Upper lobe of left lung (tissue), 6 donors: ENCODE results near the gene SHC2. TPM values are rescaled to one million over a fixed set of nuclear protein-coding genes. Genes with fewer than 3 reads are reported as not detected.
A peak's percentile ranks its signal among the peaks of the same experiment; 100 is the strongest.
"Not testable (repeated sequence)": the region's sequence is repeated elsewhere in the genome, so short reads cannot be mapped to it uniquely, and the experiment has no call there.

Experiments used
- ATAC-seq, 2 donors: fragments of 200-7000 bp; cut with Tn5 transposase; one replicate each; pipeline ENCODE4 v1.9.1; 2022; ENCODE audit warnings: mild to moderate bottlenecking in 2 of 2, moderate library complexity in 2 of 2; ENCODE audit not compliant: low FRiP score in 2 of 2
- DNase-seq, 2 donors: peaks; one replicate each; pipeline ENCODE4 v3.0.0-alpha.2; 2019 to 2020
- H3K27ac ChIP-seq, 4 donors: fragments of 200-600 bp; sonication (generic); one replicate each; pipeline ENCODE4 v1.5.1; 2016 to 2019
- H3K27me3 ChIP-seq, 4 donors: fragments of 200-600 bp; sonication (generic); one replicate each; pipeline ENCODE4 v1.5.1; 2017 to 2019
- H3K36me3 ChIP-seq, 4 donors: fragments of 200-600 bp; sonication (generic); one replicate each; pipeline ENCODE4 v1.5.1; 2016 to 2019
- H3K4me1 ChIP-seq, 4 donors: fragments of 200-600 bp; sonication (generic); one replicate each; pipeline ENCODE4 v1.5.1; 2018 to 2019
- H3K4me3 ChIP-seq, 4 donors: fragments of 200-600 bp; sonication (generic); one replicate each; pipeline ENCODE4 v1.5.1; 2017 to 2019; ENCODE audit warnings: mild to moderate bottlenecking in 2 of 4, moderate library complexity in 1 of 4
- H3K9me3 ChIP-seq, 4 donors: fragments of 200-600 bp; sonication (generic); one replicate each; pipeline ENCODE4 v1.5.1; 2018 to 2019
- CTCF ChIP-seq, 6 experiments: fragments of 450-650 bp in 4 of 6; fragments of 200-600 bp in 2 of 6; sonication (generic) in 2 of 6; IDR thresholded peaks; one replicate each; pipeline ENCODE4 v1.5.1; 2016 to 2019; ENCODE audit warnings: antibody characterized with exemption in 6 of 6
- EP300 ChIP-seq, 4 donors: sonication (generic); formaldehyde crosslinking; IDR thresholded peaks; one replicate each; pipeline ENCODE4 v1.5.1; 2017; ENCODE audit warnings: antibody characterized with exemption in 4 of 4, control low read depth in 2 of 4
- POLR2A ChIP-seq, 4 donors: fragments of 450-650 bp; IDR thresholded peaks; one replicate each; pipeline ENCODE4 v1.5.1; 2016 to 2017; ENCODE audit warnings: antibody characterized with exemption in 4 of 4, mild to moderate bottlenecking in 2 of 4
- POLR2AphosphoS5 ChIP-seq, 2 donors: sonication (generic); formaldehyde crosslinking; IDR thresholded peaks; one replicate each; pipeline ENCODE4 v1.5.1; 2017; ENCODE audit warnings: antibody characterized with exemption in 2 of 2
- WGBS, 2 donors: methylation state at CpG; one replicate each; pipeline ENCODE4 v1.1.5; 2017 to 2018; 5-methylcytosine and 5-hydroxymethylcytosine counted together
- total RNA-seq, 6 donors: library from RNA; depleted of rRNA in 4 of 6; stranded (reverse); fragments of >200 nt in 4 of 6; gene quantifications; one replicate each; pipeline versions ENCODE4 v1.1.0 to v1.2.1, GENCODE V29; 2016 to 2021
- donor health status: DM: no; HTN: no; CAD: no; lungs with moderate emphysema.
- donor health status: DM: no; HTN: yes; CAD: no; lungs with severe emphysema.

SHC2 gene
- total RNA-seq, 6 donors from 2014 or later, result 10.5 to 104 (median 22.5) TPM

GRCh38 chr19:387777-388176 lies 73.1 kb downstream of the SHC2 start:
- 85 to 92% methylated on average over 16 to 17 of the region's 21 CpGs for WGBS, 2 donors
- H3K4me3 ChIP-seq, result no peak overlapping the region
- peaks cover 0 to 2% (median 0%) of the 10 kb centered on the region in 4 donors for H3K27me3 ChIP-seq
- no peaks in the 10 kb centered on the region for H3K36me3 ChIP-seq
- H3K9me3 ChIP-seq, result no peaks in the 10 kb centered on the region
- DNase-seq (peak in 1 of 2 donors; percentile 18), ATAC-seq (no peak)
- no peaks in the 10 kb centered on the region for H3K4me1 ChIP-seq
- no peak overlapping the region for H3K27ac ChIP-seq
- TF ChIP-seq EP300 (IDR thresholded peaks at IDR 0.05) (no peak), POLR2A (IDR thresholded peaks at IDR 0.05) (no peak), CTCF (IDR thresholded peaks at IDR 0.05) (no peak), POLR2AphosphoS5 (IDR thresholded peaks at IDR 0.05) (no peak)

DNA sequence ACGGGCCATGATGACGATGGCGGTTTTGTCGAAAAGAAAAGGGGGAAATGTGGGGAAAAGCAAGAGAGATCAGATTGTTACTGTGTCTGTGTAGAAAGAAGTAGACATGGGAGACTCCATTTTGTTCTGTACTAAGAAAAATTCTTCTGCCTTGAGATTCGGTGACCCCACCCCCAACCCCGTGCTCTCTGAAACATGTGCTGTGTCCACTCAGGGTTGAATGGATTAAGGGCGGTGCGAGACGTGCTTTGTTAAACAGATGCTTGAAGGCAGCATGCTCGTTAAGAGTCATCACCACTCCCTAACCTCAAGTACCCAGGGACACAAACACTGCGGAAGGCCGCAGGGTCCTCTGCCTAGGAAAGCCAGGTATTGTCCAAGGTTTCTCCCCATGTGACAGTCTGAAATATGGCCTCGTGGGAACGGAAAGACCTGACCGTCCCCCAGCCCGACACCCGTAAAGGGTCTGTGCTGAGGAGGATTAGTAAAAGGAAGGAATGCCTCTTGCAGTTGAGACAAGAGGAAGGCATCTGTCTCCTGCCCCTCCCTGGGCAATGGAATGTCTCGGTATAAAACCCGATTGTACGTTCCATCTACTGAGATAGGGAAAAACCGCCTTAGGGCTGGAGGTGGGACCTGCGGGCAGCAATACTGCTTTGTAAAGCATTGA lies 74.1 kb downstream of the SHC2 start:
- DNase-seq, result peak in 1 of 2 donors; percentile 30
- not testable (repeated sequence) for ATAC-seq, H3K4me1 ChIP-seq, H3K27me3 ChIP-seq, H3K27ac ChIP-seq, H3K4me3 ChIP-seq, H3K36me3 ChIP-seq, H3K9me3 ChIP-seq
- 30 to 48% methylated on average over 10 of the region's 22 CpGs for WGBS, 2 donors

- not testable (repeated sequence) for H3K36me3 ChIP-seq, H3K4me1 ChIP-seq, DNase-seq, H3K27ac ChIP-seq, H3K27me3 ChIP-seq, ATAC-seq, H3K9me3 ChIP-seq, H3K4me3 ChIP-seq
- 63 to 66% methylated on average over 8 of the region's 8 CpGs for WGBS, 2 donors
Observed at GRCh38 chr19:386189-386588, 74.6 kb downstream of the SHC2 start.

- H3K36me3 ChIP-seq, result no peaks in the 10 kb centered on the region
- TF ChIP-seq POLR2AphosphoS5 (IDR thresholded peaks at IDR 0.05), result no peak
- no peak for TF ChIP-seq EP300 (IDR thresholded peaks at IDR 0.05)
- no peak for TF ChIP-seq CTCF (IDR thresholded peaks at IDR 0.05)
- TF ChIP-seq POLR2A (IDR thresholded peaks at IDR 0.05), result no peak
- H3K27me3 ChIP-seq, result peaks cover 0 to 2% (median 0%) of the 10 kb centered on the region in 4 donors
- no peak overlapping the region for H3K27ac ChIP-seq
- ATAC-seq, result no peak
- WGBS, 2 donors, result 66 to 77% methylated on average over 9 of the region's 9 CpGs
- H3K9me3 ChIP-seq, result no peaks in the 10 kb centered on the region
- no peaks in the 10 kb centered on the region for H3K4me1 ChIP-seq
- no peak overlapping the region for H3K4me3 ChIP-seq
- peak in 1 of 2 donors; percentile 12 for DNase-seq
Observed at GRCh38 chr19:384799-385169, 76.0 kb downstream of the SHC2 start.

DNA sequence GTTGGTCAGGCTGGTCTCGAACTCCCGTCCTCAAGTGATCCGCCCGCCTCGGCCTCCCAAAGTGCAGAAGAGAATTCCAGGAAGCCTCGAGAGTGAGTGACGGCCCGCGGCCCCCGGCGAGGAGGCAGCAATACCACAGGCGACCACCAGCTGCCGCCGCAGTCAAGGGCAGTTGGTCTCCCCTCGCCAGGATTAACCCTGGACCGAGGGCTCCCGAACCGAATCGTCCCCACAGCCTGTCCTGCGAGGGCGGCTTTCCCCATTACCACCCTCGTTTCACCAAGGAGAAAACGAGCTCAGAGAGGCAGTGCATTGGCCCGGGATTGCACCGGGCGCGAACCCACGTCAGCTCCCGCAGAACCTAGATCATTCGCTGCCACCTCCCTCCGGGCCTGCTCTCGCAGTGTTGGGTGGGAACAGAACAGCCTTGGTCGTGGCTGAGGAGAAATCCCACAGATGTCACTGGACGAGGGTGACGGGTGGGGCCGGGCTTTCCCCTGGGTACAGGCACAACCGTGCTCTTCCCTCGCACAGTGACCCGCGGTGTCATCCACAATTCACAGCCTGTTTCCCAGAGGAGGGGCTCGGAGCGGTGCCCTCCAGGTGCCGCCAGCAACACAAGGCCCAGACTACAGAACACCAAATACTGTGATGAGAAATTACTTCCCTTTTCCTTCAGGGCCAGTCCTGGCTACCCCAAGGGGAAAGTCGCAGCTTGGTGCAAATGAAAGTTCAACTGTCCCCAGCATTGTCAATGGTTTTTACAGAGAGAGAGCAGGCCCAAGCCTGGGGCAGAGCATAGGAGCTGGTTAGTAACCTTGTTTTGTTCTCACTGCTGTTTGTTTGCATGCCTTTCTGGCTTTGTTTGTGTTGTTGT lies 76.7 kb downstream of the SHC2 start:
- H3K36me3 ChIP-seq, result no peaks in the 10 kb centered on the region
- WGBS, 2 donors, result 19 to 36% methylated on average over 33 to 44 of the region's 44 CpGs
- no peaks in the 10 kb centered on the region for H3K9me3 ChIP-seq
- no peaks in the 10 kb centered on the region for H3K4me1 ChIP-seq
- TF ChIP-seq CTCF (IDR thresholded peaks at IDR 0.05) (peak; percentile 42 to 81 (median 70)), POLR2A (IDR thresholded peaks at IDR 0.05) (no peak)
- ATAC-seq, result peak; percentile 15 to 50
- no peak overlapping the region for H3K4me3 ChIP-seq
- peaks cover 0 to 2% (median 0%) of the 10 kb centered on the region in 4 donors for H3K27me3 ChIP-seq
- no peak overlapping the region for H3K27ac ChIP-seq
- DNase-seq, result peak; percentile 21 to 86
